SK-N-MC (cell line): ENCODE measurements around the gene DDX51.

ENCODE experiments used
- EZH2 ChIP-seq: fragments of 200-600 bp; sonication (generic); IDR thresholded peaks from one replicate; pipeline ENCODE4 v1.6.1; 2017; ENCODE audit warnings: antibody characterized with exemption
- FOXP2 ChIP-seq: optimal IDR thresholded peaks from 2 replicates; pipeline ENCODE3; 2011; ENCODE audit warnings: mild to moderate bottlenecking, moderate library complexity; ENCODE audit not compliant: insufficient read depth; ENCODE audit errors: extremely low read length, control extremely low read depth
- POLR2AphosphoS5 ChIP-seq: IDR thresholded peaks from 2 replicates; pipeline ENCODE4 v1.6.1; 2012; ENCODE audit warnings: mild to moderate bottlenecking, low read depth, low read length, borderline replicate concordance

GRCh38 chr12:132173135-132174014 lies 29.3 kb upstream of the DDX51 start:
- no peak for TF ChIP-seq POLR2AphosphoS5
- no peak for TF ChIP-seq EZH2
- no peak for TF ChIP-seq FOXP2
